HepG2 (cell line): Measurements from ENCODE around the gene CTIF. TPM values are rescaled to one million over a fixed set of nuclear protein-coding genes. Genes with fewer than 3 reads are reported as not detected.
A peak's percentile ranks its signal among the peaks of the same experiment; 100 is the strongest.

ENCODE experiments used
- BRF2 ChIP-seq: sonication (generic); formaldehyde crosslinking; IDR thresholded peaks from 2 replicates; pipeline ENCODE4 v1.8.1; 2022; ENCODE audit warnings: mild to moderate bottlenecking, missing genetic modification reagents
- CAMTA2 ChIP-seq: sonication (generic); formaldehyde crosslinking; IDR thresholded peaks from 2 replicates; pipeline ENCODE4 v1.4.0; 2020; ENCODE audit warnings: mild to moderate bottlenecking, missing genetic modification reagents, borderline replicate concordance
- CENPBD1 ChIP-seq: sonication (generic); formaldehyde crosslinking; IDR thresholded peaks from 2 replicates; pipeline ENCODE4 v1.8.0; 2022; ENCODE audit warnings: missing genetic modification reagents, low read depth, mild to moderate bottlenecking, borderline replicate concordance
- ETV5 ChIP-seq: IDR thresholded peaks from 2 replicates; pipeline ENCODE4 v1.6.1; 2018; ENCODE audit warnings: missing biosample characterization, missing genetic modification reagents, inconsistent platforms, borderline replicate concordance
- FOXM1 ChIP-seq: sonication (generic); formaldehyde crosslinking; IDR thresholded peaks from 2 replicates; pipeline ENCODE4 v1.5.0; 2020; ENCODE audit warnings: missing genetic modification reagents
- MIXL1 ChIP-seq: IDR thresholded peaks from 2 replicates; pipeline ENCODE4 v1.6.1; 2016
- NR0B2 ChIP-seq: sonication (generic); formaldehyde crosslinking; IDR thresholded peaks from 2 replicates; pipeline ENCODE4 v1.4.0; 2020; ENCODE audit warnings: mild to moderate bottlenecking, missing genetic modification reagents
- PTBP1 ChIP-seq: fragments of 200-400 bp; formaldehyde crosslinking; IDR thresholded peaks from 2 replicates; pipeline ENCODE4 v1.6.1; 2018; ENCODE audit warnings: low read length, low read depth; ENCODE audit not compliant: poor library complexity, severe bottlenecking
- RARG ChIP-seq: sonication (generic); formaldehyde crosslinking; IDR thresholded peaks from 2 replicates; pipeline ENCODE4 v1.4.0; 2020; ENCODE audit warnings: low read depth, mild to moderate bottlenecking, missing genetic modification reagents
- SNAPC4 ChIP-seq: sonication (generic); formaldehyde crosslinking; IDR thresholded peaks from 2 replicates; pipeline ENCODE4 v1.4.0; 2020; ENCODE audit warnings: mild to moderate bottlenecking, missing genetic modification reagents
- TEAD3 ChIP-seq: optimal IDR thresholded peaks from 2 replicates; pipeline ENCODE3; 2016; ENCODE audit warnings: borderline replicate concordance
- TRIM24 ChIP-seq: sonication (generic); formaldehyde crosslinking; IDR thresholded peaks from 2 replicates; pipeline ENCODE4 v1.8.0; 2022; ENCODE audit warnings: mild to moderate bottlenecking, missing genetic modification reagents
- YEATS4 ChIP-seq: sonication (generic); formaldehyde crosslinking; IDR thresholded peaks from 2 replicates; pipeline ENCODE4 v1.4.0; 2020; ENCODE audit warnings: missing genetic modification reagents, borderline replicate concordance
- ZNF160 ChIP-seq: sonication (generic); formaldehyde crosslinking; IDR thresholded peaks from 2 replicates; pipeline ENCODE4 v1.8.0; 2022; ENCODE audit warnings: mild to moderate bottlenecking, inconsistent platforms, missing genetic modification reagents
- ZNF232 ChIP-seq: sonication (generic); formaldehyde crosslinking; IDR thresholded peaks from 2 replicates; pipeline ENCODE4 v1.4.0; 2020; ENCODE audit warnings: missing genetic modification reagents, borderline replicate concordance
- ZNF275 ChIP-seq: sonication (generic); formaldehyde crosslinking; IDR thresholded peaks from 2 replicates; pipeline ENCODE4 v1.8.0; 2022; ENCODE audit warnings: missing genetic modification reagents, mild to moderate bottlenecking, inconsistent platforms, borderline replicate concordance
- ZNF367 ChIP-seq: sonication (generic); formaldehyde crosslinking; IDR thresholded peaks from 2 replicates; pipeline ENCODE4 v1.4.0; 2020; ENCODE audit warnings: missing genetic modification reagents, borderline replicate concordance
- ZNF543 ChIP-seq: sonication (generic); formaldehyde crosslinking; IDR thresholded peaks from 2 replicates; pipeline ENCODE4 v1.4.0; 2020; ENCODE audit warnings: mild to moderate bottlenecking, missing genetic modification reagents
- polyA plus RNA-seq, 8 experiments: library from polyadenylated mRNA; depleted of rRNA in 3 of 8; stranded (reverse) in 7 of 8; unstranded in 1 of 8; fragments of >200 nt; fragmentation: Illumina TruSeq in 4 of 8; extraction: Trizol in 4 of 8; gene quantifications; 2 replicates each; pipeline versions ENCODE4 v1.2.1 to v1.2.3, GENCODE V29; 2011 to 2016; ENCODE audit warnings: low read depth in 4 of 8, missing spikeins in 1 of 8, mixed read lengths in 1 of 8; ENCODE audit not compliant: insufficient read depth in 1 of 8
- total RNA-seq, 5 experiments: library from RNA; depleted of rRNA; stranded (reverse); fragments of >200 nt; fragmentation: Illumina TruSeq; extraction: Trizol; gene quantifications; 2 replicates each; pipeline ENCODE4 v1.2.3, GENCODE V29; 2016; ENCODE audit warnings: low read depth in 1 of 5
- TF ChIP-seq, protein P1 (sequence below): fragments of 450-650 bp; IDR thresholded peaks from 2 replicates; pipeline ENCODE4 v1.6.1; 2016

CTIF gene
- total and polyA plus RNA-seq, 2 of the 13 experiments (the other 11 are each of a cell fraction or from before 2014, with no cell fraction given), result 18.2 to 28.0 TPM

DNA sequence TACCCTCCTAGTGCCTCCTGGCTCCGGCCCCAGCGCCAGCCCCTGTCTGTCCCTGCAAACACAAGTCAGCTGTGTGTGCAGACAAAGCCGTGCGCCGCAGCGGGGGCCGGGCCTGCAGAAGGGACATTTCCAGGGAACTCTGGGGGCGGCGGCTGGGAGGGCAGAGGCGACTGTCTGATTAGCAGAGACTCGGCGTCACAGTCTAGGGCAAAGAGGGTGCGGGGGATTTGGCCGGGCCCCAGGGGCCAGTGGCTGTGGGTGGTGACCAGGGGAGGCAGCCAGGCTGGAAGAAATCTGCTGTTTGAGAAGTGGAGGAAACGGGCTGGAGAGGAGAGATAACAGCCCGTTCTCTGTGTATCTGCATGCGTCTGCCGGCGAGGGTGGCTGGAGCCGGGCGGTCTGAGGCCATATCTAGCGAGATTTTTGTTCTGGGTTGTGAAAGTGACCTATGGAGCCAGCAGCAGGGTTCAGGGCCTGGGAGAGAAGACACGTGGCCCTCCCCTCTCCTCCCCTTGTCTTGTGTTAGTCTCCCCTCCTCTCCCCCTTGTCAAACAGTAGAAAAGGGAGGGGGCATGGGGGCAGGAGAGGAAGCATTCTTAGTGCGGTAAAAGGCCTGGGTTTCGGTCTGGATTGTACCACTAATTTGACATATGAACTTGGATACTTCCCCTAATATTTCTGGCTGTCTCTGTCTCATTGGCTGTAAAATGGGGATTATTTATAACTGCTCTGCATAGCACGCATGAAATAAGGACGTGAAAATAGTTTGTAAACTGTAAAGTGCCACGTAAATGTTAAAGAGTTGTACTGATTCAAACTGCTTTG lies 242.5 kb downstream of the CTIF start (continued):
- TF ChIP-seq MIXL1 (CRISPR knock-in tag), result no peak
- peak; percentile 59 for TF ChIP-seq PTBP1
- TF ChIP-seq CENPBD1 (CRISPR knock-in tag), result no peak
- TF ChIP-seq, protein P1, sequence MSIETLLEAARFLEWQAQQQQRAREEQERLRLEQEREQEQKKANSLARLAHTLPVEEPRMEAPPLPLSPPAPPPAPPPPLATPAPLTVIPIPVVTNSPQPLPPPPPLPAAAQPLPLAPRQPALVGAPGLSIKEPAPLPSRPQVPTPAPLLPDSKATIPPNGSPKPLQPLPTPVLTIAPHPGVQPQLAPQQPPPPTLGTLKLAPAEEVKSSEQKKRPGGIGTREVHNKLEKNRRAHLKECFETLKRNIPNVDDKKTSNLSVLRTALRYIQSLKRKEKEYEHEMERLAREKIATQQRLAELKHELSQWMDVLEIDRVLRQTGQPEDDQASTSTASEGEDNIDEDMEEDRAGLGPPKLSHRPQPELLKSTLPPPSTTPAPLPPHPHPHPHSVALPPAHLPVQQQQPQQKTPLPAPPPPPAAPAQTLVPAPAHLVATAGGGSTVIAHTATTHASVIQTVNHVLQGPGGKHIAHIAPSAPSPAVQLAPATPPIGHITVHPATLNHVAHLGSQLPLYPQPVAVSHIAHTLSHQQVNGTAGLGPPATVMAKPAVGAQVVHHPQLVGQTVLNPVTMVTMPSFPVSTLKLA, result peak; percentile 60; the same call in 1 of the 2 replicates
- 0 out of 2 replicates have a peak, but pooled peaks have one; percentile 5 for TF ChIP-seq NR0B2 (CRISPR knock-in tag)
- TF ChIP-seq ZNF275 (CRISPR knock-in tag), result no peak
- TF ChIP-seq SNAPC4 (CRISPR knock-in tag), result no peak
- no peak for TF ChIP-seq CAMTA2 (CRISPR knock-in tag)
- TF ChIP-seq FOXM1 (CRISPR knock-in tag), result no peak
- TF ChIP-seq BRF2 (CRISPR knock-in tag), result no peak; the same call in 1 of the 2 replicates
- no peak for TF ChIP-seq TRIM24 (CRISPR knock-in tag)
- TF ChIP-seq YEATS4, result peak; percentile 70; the same call in 1 of the 2 replicates
- no peak for TF ChIP-seq ZNF367
- TF ChIP-seq TEAD3 (CRISPR knock-in tag), result no peak
- TF ChIP-seq ZNF543 (CRISPR knock-in tag), result peak; percentile 85; the same call in 1 of the 2 replicates
- no peak for TF ChIP-seq ZNF160 (CRISPR knock-in tag)
- no peak for TF ChIP-seq ZNF232 (CRISPR knock-in tag)
- TF ChIP-seq RARG (CRISPR knock-in tag), result no peak
- no peak for TF ChIP-seq ETV5 (CRISPR knock-in tag)
